Type B pancreatic cell (in vitro differentiated cells): ENCODE data around the gene CTBP2. TPM values are rescaled to one million over a fixed set of nuclear protein-coding genes. Genes with fewer than 3 reads are reported as not detected.

Experiments
- DNase-seq: peaks from one replicate; pipeline ENCODE4 v3.0.0; 2021; ENCODE audit warnings: mixed read lengths; ENCODE audit not compliant: unreplicated experiment; ENCODE audit errors: extremely low spot score
- H3K27ac Mint-ChIP-seq: 2 replicates; pipeline ENCODE4 v1.8.0; 2021; ENCODE audit warnings: mild to moderate bottlenecking, mixed read lengths
- H3K27me3 Mint-ChIP-seq: 2 replicates; pipeline ENCODE4 v1.8.0; 2021; ENCODE audit warnings: mixed read lengths
- H3K36me3 Mint-ChIP-seq: 2 replicates; pipeline ENCODE4 v1.8.0; 2021; ENCODE audit warnings: mixed read lengths
- H3K4me1 Mint-ChIP-seq: one replicate; pipeline ENCODE4 v1.8.0; 2021; ENCODE audit warnings: mixed read lengths; ENCODE audit not compliant: unreplicated experiment
- H3K4me3 Mint-ChIP-seq: 2 replicates; pipeline ENCODE4 v1.8.0; 2021; ENCODE audit warnings: mild to moderate bottlenecking, mixed read lengths
- H3K9me3 Mint-ChIP-seq: 2 replicates; pipeline ENCODE4 v1.8.0; 2021; ENCODE audit warnings: mixed read lengths
- CTCF ChIP-seq: fragments of 200-600 bp; sonication (generic); conservative IDR thresholded peaks from 2 replicates; pipeline ENCODE4 v1.5.0; 2021; ENCODE audit warnings: antibody characterized with exemption, mild to moderate bottlenecking
- total RNA-seq: library from RNA; stranded (reverse); gene quantifications from 2 replicates; pipeline ENCODE4 v1.2.1, GENCODE V29; 2021; ENCODE audit warnings: low replicate concordance

The CTBP2 gene
- total RNA-seq, 1 donor from 2014 or later: 113 TPM

GRCh38 chr10:125004571-125005311, 155.6 kb downstream of the CTBP2 start:
- Mint-ChIP-seq H3K27ac (peak overlapping the region; percentile 41), H3K9me3 (no peaks in the 10 kb centered on the region), H3K4me3 (no peak overlapping the region), H3K4me1 (peaks cover 31% of the 10 kb centered on the region), H3K36me3 (peaks cover 3% of the 10 kb centered on the region), H3K27me3 (no peaks in the 10 kb centered on the region)
- DNase-seq: peak; percentile 58
- TF ChIP-seq CTCF: no peak

GRCh38 chr10:125003901-125004467, 156.4 kb downstream of the CTBP2 start:
- H3K4me1 Mint-ChIP-seq: peaks cover 24% of the 10 kb centered on the region

GRCh38 chr10:125003146-125003900, 157.0 kb downstream of the CTBP2 start:
- H3K27me3 Mint-ChIP-seq: no peaks in the 10 kb centered on the region
- H3K9me3 Mint-ChIP-seq: no peaks in the 10 kb centered on the region
- peak; percentile 17 for TF ChIP-seq CTCF
- peaks cover 3% of the 10 kb centered on the region for H3K36me3 Mint-ChIP-seq
- H3K27ac Mint-ChIP-seq: peak overlapping the region; percentile 16
- peaks cover 17% of the 10 kb centered on the region for H3K4me1 Mint-ChIP-seq
- H3K4me3 Mint-ChIP-seq: no peak overlapping the region
- DNase-seq: peak; percentile 57

More at GRCh38 chr10:125003901-125004467, 156.4 kb downstream of the CTBP2 start:
- no peak overlapping the region for H3K4me3 Mint-ChIP-seq
- peaks cover 3% of the 10 kb centered on the region for H3K36me3 Mint-ChIP-seq
- peak overlapping the region; percentile 41 for H3K27ac Mint-ChIP-seq
- no peaks in the 10 kb centered on the region for H3K27me3 Mint-ChIP-seq
- TF ChIP-seq CTCF: no peak
- no peaks in the 10 kb centered on the region for H3K9me3 Mint-ChIP-seq
- peak; percentile 63 for DNase-seq

- Mint-ChIP-seq H3K4me3 (no peak overlapping the region), H3K36me3 (peaks cover 4% of the 10 kb centered on the region), H3K27ac (peak overlapping the region; percentile 16), H3K9me3 (no peaks in the 10 kb centered on the region), H3K4me1 (peaks cover 14% of the 10 kb centered on the region), H3K27me3 (no peaks in the 10 kb centered on the region)
- DNase-seq: peak; percentile 68
- TF ChIP-seq CTCF: no peak
Measured at GRCh38 chr10:125002423-125003145, 157.8 kb downstream of the CTBP2 start.

- no peak for TF ChIP-seq CTCF
- Mint-ChIP-seq H3K4me1 (peaks cover 9% of the 10 kb centered on the region), H3K36me3 (peaks cover 8% of the 10 kb centered on the region), H3K9me3 (no peaks in the 10 kb centered on the region), H3K4me3 (no peak overlapping the region), H3K27ac (no peak overlapping the region), H3K27me3 (no peaks in the 10 kb centered on the region)
- no peak for DNase-seq
Measured at GRCh38 chr10:125002047-125002422, 158.3 kb downstream of the CTBP2 start.
